Parathyroid adenoma (tissue), 2 donors: Measurements from ENCODE around the gene STON2.

Source experiments
- H2AFZ ChIP-seq: fragments of 300-600 bp; sonication (generic); one replicate; pipeline ENCODE4 v1.7.0; 2017; ENCODE audit warnings: antibody characterized with exemption, mild to moderate bottlenecking
- H3K27ac ChIP-seq: fragments of 300-600 bp; sonication (generic); one replicate; pipeline ENCODE4 v1.7.0; 2017
- H3K27me3 ChIP-seq: fragments of 300-600 bp; sonication (generic); one replicate; pipeline ENCODE4 v1.7.0; 2017; ENCODE audit warnings: low read length; ENCODE audit not compliant: control insufficient read depth, insufficient read depth
- H3K36me3 ChIP-seq: fragments of 300-600 bp; sonication (generic); one replicate; pipeline ENCODE4 v1.7.0; 2017; ENCODE audit warnings: low read length; ENCODE audit not compliant: control insufficient read depth, insufficient read depth
- H3K4me1 ChIP-seq: fragments of 300-600 bp; sonication (generic); one replicate; pipeline ENCODE4 v1.7.0; 2017; ENCODE audit warnings: control low read depth
- H3K4me2 ChIP-seq: fragments of 300-600 bp; sonication (generic); one replicate; pipeline ENCODE4 v1.7.0; 2017; ENCODE audit warnings: low read length
- H3K4me3 ChIP-seq: fragments of 300-600 bp; sonication (generic); one replicate; pipeline ENCODE4 v1.7.0; 2017; ENCODE audit warnings: low read depth, low read length
- H3K79me2 ChIP-seq: fragments of 300-600 bp; sonication (generic); one replicate; pipeline ENCODE4 v1.7.0; 2017; ENCODE audit warnings: control low read depth
- H3K9ac ChIP-seq: fragments of 300-600 bp; sonication (generic); one replicate; pipeline ENCODE4 v1.7.0; 2017; ENCODE audit warnings: mild to moderate bottlenecking
- H3K9me3 ChIP-seq: fragments of 300-600 bp; sonication (generic); one replicate; pipeline ENCODE4 v1.7.0; 2017; ENCODE audit warnings: low read length; ENCODE audit not compliant: control insufficient read depth
- TF ChIP-seq, protein P1 (sequence below): fragments of 300-600 bp; sonication (generic); IDR thresholded peaks from one replicate; pipeline ENCODE4 v1.7.0; 2017; ENCODE audit warnings: antibody characterized with exemption, mild to moderate bottlenecking
- donor health status: primary hyperparathyroidism.

Gene STON2

DNA sequence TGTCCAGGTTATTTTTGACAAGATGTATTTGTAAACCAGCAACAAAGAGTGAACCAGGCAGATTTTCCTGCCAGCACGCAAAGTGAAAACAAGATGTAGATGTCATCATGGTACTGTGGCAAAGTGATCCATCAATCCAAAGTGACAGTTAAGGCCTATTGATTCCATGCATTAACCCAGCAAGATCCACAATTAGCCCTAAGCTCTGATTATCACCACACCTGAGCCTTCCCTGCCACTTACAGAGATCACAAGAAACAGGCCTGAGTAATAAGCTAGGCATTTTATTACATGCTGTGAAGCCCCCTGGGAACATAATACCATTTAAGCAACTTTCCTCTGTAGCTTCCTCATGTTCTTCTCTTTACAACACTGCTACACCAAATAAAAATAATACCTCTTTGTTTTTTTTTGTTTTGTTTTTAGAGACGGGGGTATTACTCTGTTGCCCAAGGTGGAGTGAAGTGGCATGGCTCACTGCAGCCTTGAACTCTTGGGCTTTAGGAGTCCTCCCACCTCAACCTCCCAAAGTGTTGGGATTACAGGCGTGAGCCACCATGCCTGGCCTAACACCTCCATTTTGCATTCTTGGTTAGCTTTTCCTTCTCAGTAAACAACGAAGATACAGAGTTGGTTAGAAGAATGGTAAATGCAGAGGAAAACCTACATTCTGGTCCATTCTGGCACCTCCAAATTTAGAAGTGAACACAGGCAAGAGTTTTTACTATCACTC is 85.5 kb downstream of the STON2 start:
- Histone ChIP-seq H3K9me3 (no peaks in the 10 kb centered on the region), H3K4me2 (no peak overlapping the region), H3K79me2 (no peaks in the 10 kb centered on the region), H3K27ac (no peak overlapping the region), H3K36me3 (no peaks in the 10 kb centered on the region), H3K27me3 (no peaks in the 10 kb centered on the region), H3K9ac (no peak overlapping the region), H2AFZ (no peak overlapping the region), H3K4me3 (no peak overlapping the region), H3K4me1 (peaks cover 7% of the 10 kb centered on the region)
- TF ChIP-seq, protein P1, sequence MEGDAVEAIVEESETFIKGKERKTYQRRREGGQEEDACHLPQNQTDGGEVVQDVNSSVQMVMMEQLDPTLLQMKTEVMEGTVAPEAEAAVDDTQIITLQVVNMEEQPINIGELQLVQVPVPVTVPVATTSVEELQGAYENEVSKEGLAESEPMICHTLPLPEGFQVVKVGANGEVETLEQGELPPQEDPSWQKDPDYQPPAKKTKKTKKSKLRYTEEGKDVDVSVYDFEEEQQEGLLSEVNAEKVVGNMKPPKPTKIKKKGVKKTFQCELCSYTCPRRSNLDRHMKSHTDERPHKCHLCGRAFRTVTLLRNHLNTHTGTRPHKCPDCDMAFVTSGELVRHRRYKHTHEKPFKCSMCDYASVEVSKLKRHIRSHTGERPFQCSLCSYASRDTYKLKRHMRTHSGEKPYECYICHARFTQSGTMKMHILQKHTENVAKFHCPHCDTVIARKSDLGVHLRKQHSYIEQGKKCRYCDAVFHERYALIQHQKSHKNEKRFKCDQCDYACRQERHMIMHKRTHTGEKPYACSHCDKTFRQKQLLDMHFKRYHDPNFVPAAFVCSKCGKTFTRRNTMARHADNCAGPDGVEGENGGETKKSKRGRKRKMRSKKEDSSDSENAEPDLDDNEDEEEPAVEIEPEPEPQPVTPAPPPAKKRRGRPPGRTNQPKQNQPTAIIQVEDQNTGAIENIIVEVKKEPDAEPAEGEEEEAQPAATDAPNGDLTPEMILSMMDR, result no peak

DNA sequence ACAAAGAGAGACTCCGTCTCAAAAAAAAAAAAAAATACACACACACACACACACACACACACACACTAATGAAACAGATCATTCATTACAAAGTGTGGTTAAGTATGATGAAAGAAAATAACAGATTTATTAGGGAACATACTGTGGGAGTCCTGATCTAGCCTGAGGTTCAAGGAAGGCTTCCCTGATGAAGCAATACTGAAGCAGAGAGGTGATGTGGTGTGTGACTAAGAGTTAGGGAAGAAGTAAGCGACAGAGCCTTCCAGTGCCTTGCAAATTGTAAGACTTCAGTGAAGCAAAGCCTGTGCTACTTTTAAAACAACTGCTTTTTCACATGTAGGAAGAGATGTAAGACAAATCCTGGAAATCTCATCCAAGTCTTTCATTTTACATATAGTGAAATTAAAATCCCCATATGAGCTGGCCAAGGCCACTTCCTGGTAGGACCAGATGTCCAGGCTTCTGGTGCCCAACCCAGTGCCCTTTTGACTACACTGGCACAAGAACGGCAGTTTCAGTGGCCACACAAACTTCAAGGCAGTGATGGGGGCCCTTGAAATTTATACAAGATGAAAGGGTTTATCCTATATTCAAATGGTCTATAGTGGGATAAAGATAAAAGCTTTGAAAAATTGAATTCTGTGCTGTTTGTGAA is 86.2 kb downstream of the STON2 start:
- Histone ChIP-seq H2AFZ (no peak overlapping the region), H3K9ac (no peak overlapping the region), H3K4me2 (no peak overlapping the region), H3K27ac (no peak overlapping the region), H3K27me3 (no peaks in the 10 kb centered on the region), H3K4me3 (no peak overlapping the region), H3K9me3 (no peaks in the 10 kb centered on the region), H3K4me1 (peaks cover 7% of the 10 kb centered on the region), H3K36me3 (no peaks in the 10 kb centered on the region), H3K79me2 (no peaks in the 10 kb centered on the region)
- TF ChIP-seq, protein P1, result no peak

DNA sequence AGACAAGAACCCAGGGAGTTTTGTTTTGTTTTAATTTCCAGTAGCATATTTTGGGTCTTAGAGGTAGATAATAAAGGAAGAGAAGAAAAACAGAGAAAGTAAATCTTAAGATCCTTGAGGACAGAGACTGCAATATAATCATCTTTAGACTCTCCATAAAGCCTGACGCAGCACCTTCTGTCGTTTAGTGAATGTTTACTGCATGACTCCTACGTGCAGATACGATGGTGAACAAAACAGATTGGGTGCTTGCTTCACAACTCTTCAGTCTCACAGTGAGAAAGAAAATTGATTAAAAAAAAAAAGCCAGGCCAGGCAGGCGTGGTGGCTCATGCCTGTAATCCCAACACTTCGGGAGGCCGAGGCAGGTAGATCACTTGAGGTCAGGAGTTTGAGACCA is 86.9 kb downstream of the STON2 start:
- Histone ChIP-seq H3K9ac (no peak overlapping the region), H3K79me2 (no peaks in the 10 kb centered on the region), H3K27ac (no peak overlapping the region), H3K4me3 (no peak overlapping the region), H3K27me3 (no peaks in the 10 kb centered on the region), H3K4me2 (no peak overlapping the region), H3K36me3 (no peaks in the 10 kb centered on the region), H3K4me1 (peaks cover 7% of the 10 kb centered on the region), H2AFZ (peak overlapping the region; percentile 67), H3K9me3 (no peaks in the 10 kb centered on the region)
- TF ChIP-seq, protein P1, result no peak

GRCh38 chr14:81312289-81312876 is 87.7 kb downstream of the STON2 start:
- no peaks in the 10 kb centered on the region for H3K27me3 ChIP-seq
- H2AFZ ChIP-seq, result no peak overlapping the region
- no peak overlapping the region for H3K4me2 ChIP-seq
- H3K4me3 ChIP-seq, result no peak overlapping the region
- TF ChIP-seq, protein P1, result no peak
- H3K27ac ChIP-seq, result no peak overlapping the region
- H3K79me2 ChIP-seq, result no peaks in the 10 kb centered on the region
- H3K4me1 ChIP-seq, result peaks cover 7% of the 10 kb centered on the region
- no peaks in the 10 kb centered on the region for H3K9me3 ChIP-seq
- no peak overlapping the region for H3K9ac ChIP-seq
- H3K36me3 ChIP-seq, result no peaks in the 10 kb centered on the region
